HG02571 (cell line): Measurements from ENCODE around the gene CREBBP.
A peak's percentile ranks its signal among the peaks of the same experiment; 100 is the strongest.
"Not testable (repeated sequence)": the region's sequence is repeated elsewhere in the genome, so short reads cannot be mapped to it uniquely, and the experiment has no call there.

Experiments used
- ATAC-seq: cut with Tn5 transposase; IDR thresholded peaks from one replicate; pipeline ENCODE4 v1.9.1; 2021; ENCODE audit warnings: mild to moderate bottlenecking, moderate library complexity; ENCODE audit not compliant: unreplicated experiment

CREBBP gene

GRCh38 chr16:3717235-3718018 lies 163.1 kb downstream of the CREBBP start, which contains the start of gene TRAP1:
Gene TRAP1 (minus strand): TSS chr16:3717524. CDS start chr16:3717508, 16 bp downstream.
- ATAC-seq = peak; percentile 86

- ATAC-seq = peak; percentile 24
Observed at GRCh38 chr16:3716831-3717234, 163.7 kb downstream of the CREBBP start.

GRCh38 chr16:3715430-3715829 lies 165.1 kb downstream of the CREBBP start:
- no peak for ATAC-seq

GRCh38 chr16:3714378-3714777 lies 166.1 kb downstream of the CREBBP start:
- not testable (repeated sequence) for ATAC-seq

- no peak for ATAC-seq
Observed at GRCh38 chr16:3713587-3714242, 166.8 kb downstream of the CREBBP start.

GRCh38 chr16:3712861-3713372 lies 167.6 kb downstream of the CREBBP start:
- ATAC-seq = no peak

- ATAC-seq = no peak
Observed at GRCh38 chr16:3706253-3707012, 174.1 kb downstream of the CREBBP start.

- no peak for ATAC-seq
Observed at GRCh38 chr16:3702082-3702481, 178.4 kb downstream of the CREBBP start.

- no peak for ATAC-seq
Observed at GRCh38 chr16:3701531-3701930, 179.0 kb downstream of the CREBBP start.

GRCh38 chr16:3698941-3699340 lies 181.6 kb downstream of the CREBBP start:
- no peak for ATAC-seq

- no peak for ATAC-seq
Observed at GRCh38 chr16:3696425-3697218, 183.9 kb downstream of the CREBBP start.

GRCh38 chr16:3695610-3696369 lies 184.7 kb downstream of the CREBBP start:
- ATAC-seq = no peak

- no peak for ATAC-seq
Observed at GRCh38 chr16:3694051-3694450, 186.5 kb downstream of the CREBBP start.

GRCh38 chr16:3691761-3692160 lies 188.8 kb downstream of the CREBBP start:
- ATAC-seq = no peak

- no peak for ATAC-seq
Observed at GRCh38 chr16:3690980-3691720, 189.4 kb downstream of the CREBBP start.

- peak; percentile 59 for ATAC-seq
Observed at GRCh38 chr16:3690470-3690928, 190.0 kb downstream of the CREBBP start.

- no peak for ATAC-seq
Observed at GRCh38 chr16:3689731-3690130, 190.8 kb downstream of the CREBBP start.

GRCh38 chr16:3687792-3688191 lies 192.7 kb downstream of the CREBBP start:
- ATAC-seq = no peak

GRCh38 chr16:3687021-3687420 lies 193.5 kb downstream of the CREBBP start:
- no peak for ATAC-seq
